Aorta (tissue), 5 donors: ENCODE measurements around the gene PLBD2. TPM values are rescaled to one million over a fixed set of nuclear protein-coding genes. Genes with fewer than 3 reads are reported as not detected.

ENCODE experiments used
- ATAC-seq: fragments of 200-7000 bp; cut with Tn5 transposase; one replicate; pipeline ENCODE4 v1.9.1; 2022; ENCODE audit warnings: moderate library complexity; ENCODE audit not compliant: low FRiP score
- DNase-seq, 2 donors: peaks; one replicate each; pipeline ENCODE4 v3.0.0-alpha.2; 2020
- H3K27ac ChIP-seq, 2 donors: one replicate each; pipeline ENCODE4 v1.5.1; 2013; ENCODE audit warnings: low read length in 2 of 2, mild to moderate bottlenecking in 2 of 2, moderate library complexity in 2 of 2, control low read depth in 1 of 2, inconsistent platforms in 1 of 2, low read depth in 1 of 2
- H3K27me3 ChIP-seq, 2 donors: one replicate each; pipeline ENCODE4 v1.6.1; 2013; ENCODE audit warnings: control low read depth in 1 of 2, low read length in 1 of 2, mild to moderate bottlenecking in 1 of 2, moderate library complexity in 1 of 2; ENCODE audit not compliant: insufficient read depth in 2 of 2, control insufficient read depth in 1 of 2
- H3K36me3 ChIP-seq, 2 donors: one replicate each; pipeline ENCODE4 v1.6.1; 2013; ENCODE audit warnings: control low read depth in 1 of 2, low read length in 1 of 2, mild to moderate bottlenecking in 1 of 2; ENCODE audit not compliant: insufficient read depth in 2 of 2, control insufficient read depth in 1 of 2
- H3K4me1 ChIP-seq, 2 donors: one replicate each; pipeline ENCODE4 v1.6.1; 2013; ENCODE audit warnings: low read length in 2 of 2, control low read depth in 1 of 2, mild to moderate bottlenecking in 1 of 2, moderate library complexity in 1 of 2; ENCODE audit not compliant: insufficient read depth in 2 of 2, control insufficient read depth in 1 of 2
- H3K4me3 ChIP-seq, 2 donors: one replicate each; pipeline ENCODE4 v1.5.1; 2013; ENCODE audit warnings: low read length in 2 of 2, control low read depth in 1 of 2, mild to moderate bottlenecking in 1 of 2
- H3K9me3 ChIP-seq: one replicate; pipeline ENCODE4 v1.6.1; 2013; ENCODE audit warnings: mild to moderate bottlenecking, low read length; ENCODE audit not compliant: control insufficient read depth
- WGBS, 2 donors: extraction: QIAGEN DNeasy Blood & Tissue Kit; methylation state at CpG; one replicate each; pipeline ENCODE4 v1.1.7; 2013; 5-methylcytosine and 5-hydroxymethylcytosine counted together
- intact Hi-C, 2 donors: fragments of 100-400 bp; cut with DNase I; formaldehyde crosslinking; loops; one replicate each; pipeline versions ENCODE4 v1.14.2 to v1.15.0; 2022
- polyA plus RNA-seq, 2 donors: library from polyadenylated mRNA; stranded (reverse); fragments of 200-250 nt; gene quantifications; one replicate each; pipeline ENCODE4 v1.2.3, GENCODE V29; 2013
- total RNA-seq, 2 donors: library from RNA; stranded (reverse); fragmentation: NEBNext Ultra II Directional; extraction: Animal tissue kit (Norgen Biotek cat#: 25700); gene quantifications; one replicate each; pipeline ENCODE4 v1.2.1, GENCODE V29; 2021
- donor health status: healthy with polysubstance abuse.
- donor health status: Bipolar disorder and iron deficiency.
- donor health status: DM: no; HTN: no; CAD: no.
- donor health status: DM: no; HTN: no; CAD: no.
- donor health status: DM: yes; HTN: yes; CAD: no.

PLBD2 gene
- total and polyA plus RNA-seq, 4 donors, result 11.6 to 76.1 (median 46.1) TPM

DNA sequence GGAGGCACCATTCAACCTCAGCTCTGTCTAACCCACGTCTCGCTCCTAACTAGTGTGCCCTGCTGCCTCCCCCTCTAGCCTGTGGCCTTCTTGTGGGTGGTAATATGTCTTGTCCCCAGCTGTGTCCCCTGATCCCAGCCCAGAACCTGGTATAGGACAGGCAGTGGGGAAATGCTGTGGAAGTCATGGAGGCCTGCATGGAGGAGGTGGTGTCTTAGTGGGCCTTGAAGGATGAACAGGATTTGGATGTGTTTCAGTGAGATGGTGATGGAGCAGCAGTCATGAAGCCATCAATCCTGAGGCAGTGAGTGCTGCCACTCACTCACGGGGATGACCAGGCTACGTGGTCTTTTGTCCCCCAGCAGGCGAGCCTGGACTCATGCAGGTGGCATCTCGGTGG is 13.4 kb downstream of the PLBD2 start:
- ATAC-seq, result no peak
- intact Hi-C loops, result no loop called here
- no peak overlapping the region for H3K27ac ChIP-seq
- no peaks in the 10 kb centered on the region for H3K9me3 ChIP-seq
- H3K4me3 ChIP-seq, result no peak overlapping the region
- H3K27me3 ChIP-seq, result no peaks in the 10 kb centered on the region
- H3K4me1 ChIP-seq, result no peaks in the 10 kb centered on the region
- no peak for DNase-seq
- WGBS, 2 donors, result 97 to 98% methylated on average over 6 of the region's 6 CpGs
- H3K36me3 ChIP-seq, result peaks cover 2 to 12% of the 10 kb centered on the region in 2 donors

DNA sequence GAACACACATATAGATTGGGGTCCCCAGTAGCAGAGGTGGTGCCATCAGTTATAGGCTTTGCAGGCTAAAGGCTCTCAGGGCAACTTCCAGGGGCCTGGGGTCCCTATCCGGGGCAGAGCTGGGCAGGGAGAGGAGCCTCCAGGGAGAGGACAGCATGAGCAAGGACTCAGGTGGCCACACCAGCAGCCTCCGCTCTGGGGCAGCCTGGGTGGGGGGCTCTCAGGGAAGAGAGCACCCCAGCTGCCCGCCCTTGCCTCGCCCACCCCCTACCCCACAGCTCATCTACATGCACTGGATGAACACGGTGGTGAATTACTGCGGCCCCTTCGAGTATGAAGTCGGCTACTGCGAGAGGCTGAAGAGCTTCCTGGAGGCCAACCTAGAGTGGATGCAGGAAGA is 14.0 kb downstream of the PLBD2 start:
- Histone ChIP-seq H3K36me3 (peaks cover 2 to 12% of the 10 kb centered on the region in 2 donors), H3K9me3 (no peaks in the 10 kb centered on the region), H3K27me3 (no peaks in the 10 kb centered on the region), H3K4me1 (no peaks in the 10 kb centered on the region), H3K4me3 (no peak overlapping the region), H3K27ac (no peak overlapping the region)
- ATAC-seq, result no peak
- intact Hi-C loops, result no loop called here
- WGBS, 2 donors, result 94 to 95% methylated on average over 6 to 9 of the region's 9 CpGs
- DNase-seq, result no peak

DNA sequence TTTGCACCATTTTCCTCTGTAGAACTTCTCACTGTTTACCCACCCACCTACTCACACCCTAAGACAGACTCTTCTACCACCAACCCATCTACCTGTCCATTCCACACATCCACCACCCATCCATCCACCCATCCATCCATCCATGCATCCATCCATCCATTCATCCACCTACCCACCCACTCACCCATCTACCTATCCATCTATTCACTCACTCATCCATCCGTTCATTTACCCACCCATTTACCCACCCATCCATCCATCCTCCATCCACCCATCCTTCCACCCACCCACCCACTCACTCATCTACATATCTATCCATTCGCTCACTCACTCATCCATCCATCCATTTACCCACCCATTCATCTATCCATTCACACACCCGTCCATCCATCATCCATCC is 15.1 kb downstream of the PLBD2 start:
- Histone ChIP-seq H3K4me3 (no peak overlapping the region), H3K36me3 (peaks cover 2 to 12% of the 10 kb centered on the region in 2 donors), H3K27me3 (no peaks in the 10 kb centered on the region), H3K9me3 (no peaks in the 10 kb centered on the region), H3K4me1 (no peaks in the 10 kb centered on the region), H3K27ac (no peak overlapping the region)
- ATAC-seq, result no peak
- DNase-seq, result no peak
- 95 to 96% methylated on average over 3 of the region's 3 CpGs for WGBS, 2 donors
- intact Hi-C loops, result no loop called here

DNA sequence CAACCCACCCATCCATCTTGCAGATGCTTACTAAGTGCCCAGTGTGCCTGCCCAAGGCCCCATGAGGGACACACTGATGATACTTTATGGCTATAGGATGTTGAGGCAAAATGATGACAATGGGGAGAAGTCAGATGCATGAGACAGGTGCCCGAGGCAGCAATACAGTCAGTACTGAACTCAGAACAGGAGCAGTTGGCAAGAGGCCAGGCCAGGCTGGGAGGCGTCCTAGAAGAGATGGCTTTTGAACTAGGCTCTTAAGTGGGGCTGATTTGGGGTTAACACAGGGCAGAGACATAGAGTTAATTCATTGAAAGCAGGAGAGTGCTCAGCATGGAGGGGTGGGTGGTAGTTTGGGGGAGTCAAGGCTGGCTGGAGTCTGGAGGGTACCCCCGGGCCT is 15.6 kb downstream of the PLBD2 start:
- ATAC-seq, result no peak
- Histone ChIP-seq H3K36me3 (peaks cover 2 to 12% of the 10 kb centered on the region in 2 donors), H3K27ac (no peak overlapping the region), H3K4me1 (no peaks in the 10 kb centered on the region), H3K27me3 (no peaks in the 10 kb centered on the region), H3K9me3 (no peaks in the 10 kb centered on the region), H3K4me3 (no peak overlapping the region)
- WGBS, 2 donors, result 80 to 81% methylated on average over 3 of the region's 3 CpGs
- DNase-seq, result no peak
- intact Hi-C loops, result no loop called here

DNA sequence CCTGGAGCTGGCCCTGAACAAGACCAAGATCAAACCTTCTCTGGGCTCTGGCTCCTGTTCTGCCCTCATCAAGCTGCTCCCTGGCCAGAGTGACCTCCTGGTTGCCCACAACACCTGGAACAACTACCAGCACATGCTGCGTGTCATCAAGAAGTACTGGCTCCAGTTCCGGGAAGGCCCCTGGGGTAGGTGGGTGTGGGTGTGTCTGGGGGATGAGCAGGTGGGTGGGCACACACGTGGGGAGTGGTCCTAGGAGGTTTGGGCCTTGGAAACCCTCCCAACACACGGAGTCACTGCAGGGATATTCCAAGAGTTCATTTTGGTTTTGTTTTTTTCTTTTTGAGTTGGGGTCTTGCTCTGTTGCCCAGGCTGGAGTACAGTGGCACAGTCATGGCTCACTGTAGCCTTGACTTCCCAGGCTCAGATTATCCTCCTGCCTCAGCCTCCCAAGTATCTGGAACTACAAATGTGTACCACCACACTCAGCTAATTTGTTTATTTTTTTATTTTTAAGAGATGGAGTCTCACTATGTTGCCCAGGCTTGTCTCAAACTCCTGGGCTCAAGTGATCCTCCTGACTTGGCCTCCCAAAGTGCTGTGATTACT is 16.5 kb downstream of the PLBD2 start:
- ATAC-seq (no peak), DNase-seq (no peak)
- intact Hi-C loops, result no loop called here
- H3K36me3 ChIP-seq, result peaks cover 2 to 12% of the 10 kb centered on the region in 2 donors
- no peaks in the 10 kb centered on the region for H3K4me1 ChIP-seq
- no peak overlapping the region for H3K27ac ChIP-seq
- no peaks in the 10 kb centered on the region for H3K9me3 ChIP-seq
- 93 to 96% methylated on average over 4 of the region's 4 CpGs for whole genome bisulfite sequencing, 2 donors
- no peak overlapping the region for H3K4me3 ChIP-seq
- H3K27me3 ChIP-seq, result no peaks in the 10 kb centered on the region

DNA sequence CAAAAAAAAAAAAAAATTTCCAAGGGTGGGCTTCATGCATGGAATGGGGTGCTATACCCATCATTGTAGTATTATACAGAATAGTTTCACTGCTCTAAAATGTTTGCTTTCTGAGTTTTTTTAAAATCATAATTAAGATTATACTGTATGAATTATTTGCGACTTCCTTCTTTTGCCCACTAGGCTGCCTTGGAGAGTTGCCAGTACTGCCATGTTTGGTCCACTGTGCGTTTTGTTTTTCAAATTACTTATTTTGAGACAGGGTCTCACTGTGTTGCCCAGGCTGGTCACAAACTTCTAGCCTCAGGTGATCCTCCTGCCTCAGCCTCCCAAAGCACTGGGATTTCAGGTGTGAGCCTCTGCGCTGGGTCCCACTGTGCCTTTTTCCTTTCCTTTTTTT is 19.9 kb downstream of the PLBD2 start:
- intact Hi-C loops, result no loop called here
- H3K9me3 ChIP-seq, result no peaks in the 10 kb centered on the region
- peaks cover under 1 to 10% of the 10 kb centered on the region in 2 donors for H3K36me3 ChIP-seq
- no peaks in the 10 kb centered on the region for H3K27me3 ChIP-seq
- no peak for DNase-seq
- ATAC-seq, result no peak
- 85 to 87% methylated on average over 3 of the region's 3 CpGs for WGBS, 2 donors
- H3K4me1 ChIP-seq, result no peaks in the 10 kb centered on the region
- H3K4me3 ChIP-seq, result no peak overlapping the region
- no peak overlapping the region for H3K27ac ChIP-seq

DNA sequence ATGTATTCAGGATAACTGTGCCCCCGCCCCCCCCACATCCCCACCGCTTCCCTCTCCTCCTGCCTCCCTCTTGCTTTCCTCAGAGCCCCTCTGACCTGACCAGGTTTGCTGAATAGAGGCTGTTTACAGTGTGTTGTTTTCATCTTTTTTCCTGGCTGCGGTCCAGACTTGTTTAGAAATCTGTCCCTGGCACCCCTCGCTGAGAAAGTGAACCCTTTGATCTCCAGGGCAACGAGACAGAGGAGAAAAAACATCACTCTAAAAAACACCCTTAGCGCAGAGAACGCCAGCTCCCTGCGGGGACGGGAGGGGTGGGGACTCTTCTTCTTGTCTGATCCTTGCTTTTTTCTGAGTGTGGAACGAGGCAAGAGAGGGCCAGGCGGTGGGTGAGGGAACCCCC is 22.8 kb downstream of the PLBD2 start:
- Histone ChIP-seq H3K9me3 (no peaks in the 10 kb centered on the region), H3K4me1 (no peaks in the 10 kb centered on the region), H3K27ac (no peak overlapping the region), H3K4me3 (no peak overlapping the region), H3K27me3 (no peaks in the 10 kb centered on the region), H3K36me3 (peaks cover 3 to 5% of the 10 kb centered on the region in 2 donors)
- intact Hi-C loops, result no loop called here
- no peak for DNase-seq
- ATAC-seq, result no peak
- 74 to 81% methylated on average over 11 of the region's 11 CpGs for WGBS, 2 donors

DNA sequence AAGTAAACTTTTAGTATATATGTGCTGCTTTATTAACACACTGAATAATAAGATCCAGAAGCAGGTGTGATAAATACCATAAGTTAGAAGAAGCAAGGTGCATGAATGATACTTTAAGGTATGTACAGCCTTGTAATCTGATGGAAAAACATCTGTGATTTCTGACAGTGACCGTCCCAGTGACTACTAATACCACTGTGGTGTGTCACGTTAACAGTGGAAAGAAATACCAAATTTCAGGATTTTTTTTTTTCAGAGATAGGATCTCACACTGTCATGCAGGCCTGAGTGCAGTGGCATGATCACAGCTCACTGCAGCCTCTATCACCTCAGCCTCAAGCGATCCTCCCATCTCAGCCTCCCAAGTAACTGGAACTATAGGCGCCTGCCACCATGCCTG is 23.8 kb downstream of the PLBD2 start:
- Histone ChIP-seq H3K9me3 (no peaks in the 10 kb centered on the region), H3K27ac (no peak overlapping the region), H3K4me3 (no peak overlapping the region), H3K27me3 (no peaks in the 10 kb centered on the region), H3K36me3 (peaks cover 3 to 5% of the 10 kb centered on the region in 2 donors), H3K4me1 (no peaks in the 10 kb centered on the region)
- intact Hi-C loops, result no loop called here
- 93 to 96% methylated on average over 4 of the region's 4 CpGs for WGBS, 2 donors
- no peak for ATAC-seq
- DNase-seq, result no peak

DNA sequence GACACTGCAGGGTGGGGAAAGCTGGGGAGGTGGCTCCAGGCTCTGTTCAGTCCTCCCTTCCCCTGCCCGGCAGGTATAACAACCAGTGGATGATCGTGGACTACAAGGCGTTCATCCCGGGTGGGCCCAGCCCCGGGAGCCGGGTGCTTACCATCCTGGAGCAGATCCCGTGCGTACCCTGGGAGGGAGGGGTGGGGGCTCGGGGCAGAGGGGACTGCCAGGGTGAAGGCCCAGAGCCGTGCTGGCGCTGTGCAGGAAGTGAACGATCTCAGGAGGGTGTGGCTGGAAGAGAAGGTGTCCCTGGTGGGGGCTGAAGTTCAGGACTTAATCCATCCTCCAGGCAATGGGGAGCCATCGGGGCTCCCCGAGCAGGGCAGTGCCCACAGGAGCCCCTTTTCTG is 26.4 kb downstream of the PLBD2 start:
- Histone ChIP-seq H3K27ac (no peak overlapping the region), H3K4me3 (no peak overlapping the region), H3K36me3 (peaks cover 3 to 13% of the 10 kb centered on the region in 2 donors), H3K9me3 (no peaks in the 10 kb centered on the region), H3K27me3 (no peaks in the 10 kb centered on the region), H3K4me1 (no peaks in the 10 kb centered on the region)
- ATAC-seq, result no peak
- 88 to 90% methylated on average over 10 to 14 of the region's 14 CpGs for WGBS, 2 donors
- no peak for DNase-seq
- intact Hi-C loops, result no loop called here
